Activated CD4-positive, alpha-beta T cell treated with anti-CD3 and anti-CD28 coated beads for 48 hours (primary cell): ENCODE measurements around the gene FOXI3.
"Not testable (repeated sequence)": the region's sequence is repeated elsewhere in the genome, so short reads cannot be mapped to it uniquely, and the experiment has no call there.

Source experiments
- DNase-seq: peaks from one replicate; pipeline ENCODE4 v3.0.0-alpha.2; 2020

FOXI3 gene

GRCh38 chr2:88437010-88437409 is 15.5 kb downstream of the FOXI3 start:
- DNase-seq, result no peak

GRCh38 chr2:88429929-88430328 is 22.6 kb downstream of the FOXI3 start:
- DNase-seq, result no peak

GRCh38 chr2:88423733-88424132 is 28.8 kb downstream of the FOXI3 start:
- no peak for DNase-seq

GRCh38 chr2:88419051-88419450 is 33.4 kb downstream of the FOXI3 start:
- DNase-seq, result not testable (repeated sequence)

DNA sequence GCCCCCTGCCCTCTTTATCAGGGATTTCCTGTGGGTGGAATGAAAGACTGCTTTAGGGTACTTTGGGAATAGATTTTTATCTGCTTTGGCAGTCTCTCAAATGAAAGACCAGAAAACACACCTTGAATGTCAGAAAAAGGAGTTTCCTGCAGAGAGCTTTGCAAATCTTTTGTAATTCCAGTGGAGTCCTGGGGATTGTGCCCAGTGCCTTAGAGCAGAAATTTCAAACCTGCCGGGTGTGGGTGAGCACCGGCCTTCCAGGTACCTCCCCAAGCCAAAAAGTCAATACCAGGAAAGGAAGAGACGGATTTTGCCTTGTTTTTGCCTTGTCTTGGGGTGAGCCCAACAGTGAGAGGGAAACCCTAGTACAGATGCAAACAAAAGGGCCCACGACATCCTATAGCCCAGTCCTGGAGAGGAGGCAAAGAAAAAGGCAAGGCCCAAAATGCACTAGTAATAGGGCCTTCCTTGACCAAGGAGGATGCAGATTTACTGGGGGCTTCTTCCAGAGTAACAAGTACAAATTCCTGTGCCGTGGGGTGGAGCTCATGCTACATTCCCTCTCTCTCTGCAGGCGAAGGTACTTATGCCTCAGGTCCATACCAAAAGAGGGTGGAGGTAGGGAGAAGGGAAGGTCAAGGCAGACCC is 36.4 kb downstream of the FOXI3 start:
- no peak for DNase-seq

GRCh38 chr2:88408870-88409269 is 43.6 kb downstream of the FOXI3 start:
- DNase-seq, result not testable (repeated sequence)

- DNase-seq, result no peak
These were observed 52.3 kb downstream of the FOXI3 start for GRCh38 chr2:88400037-88400767.

DNA sequence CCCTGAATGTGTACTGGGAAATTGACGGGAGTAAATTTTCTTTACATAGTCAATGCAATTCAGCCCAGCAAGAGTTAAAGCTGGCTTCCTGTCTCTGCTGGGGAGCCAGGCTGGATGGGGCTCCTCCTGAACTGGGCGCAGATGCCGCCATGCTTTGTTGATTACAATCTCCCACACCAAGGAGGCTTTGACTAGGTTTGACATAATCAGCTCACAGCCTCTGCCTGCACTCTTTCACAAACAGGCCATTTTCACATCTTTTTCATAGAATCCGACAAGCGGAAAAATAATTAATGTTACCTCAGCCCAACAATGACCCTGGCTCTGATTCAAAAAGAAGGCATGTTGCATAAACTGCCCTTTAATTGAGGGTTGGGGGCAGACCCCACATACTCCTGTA is 54.3 kb downstream of the FOXI3 start:
- no peak for DNase-seq
